Ovary (tissue), 9 donors: ENCODE measurements around the gene NCOA3. TPM values are rescaled to one million over a fixed set of nuclear protein-coding genes. Genes with fewer than 3 reads are reported as not detected.

ENCODE experiments used
- DNase-seq, 5 donors: peaks; one replicate each; pipeline ENCODE4 v3.0.0-alpha.2; 2019 to 2020
- H3K27ac ChIP-seq, 2 donors: fragments of 200-600 bp; one replicate each; pipeline versions ENCODE4 v1.5.1 to v1.8.0; 2019 to 2022
- H3K27me3 ChIP-seq: fragments of 200-600 bp; one replicate; pipeline ENCODE4 v1.8.0; 2022
- H3K36me3 ChIP-seq: fragments of 200-600 bp; sonication (generic); one replicate; pipeline ENCODE4 v1.5.1; 2019
- H3K4me1 ChIP-seq: one replicate; pipeline ENCODE4 v1.8.1; 2013; ENCODE audit warnings: mild to moderate bottlenecking, moderate library complexity; ENCODE audit not compliant: insufficient read depth
- H3K4me3 ChIP-seq: fragments of 200-600 bp; sonication (generic); one replicate; pipeline ENCODE4 v1.5.1; 2017
- H3K9me3 ChIP-seq, 2 donors: fragments of 200-600 bp in 1 of 2; sonication (generic) in 1 of 2; one replicate each; pipeline versions ENCODE4 v1.5.1 to v1.8.1; 2013 to 2019; ENCODE audit warnings: mild to moderate bottlenecking in 1 of 2, moderate library complexity in 1 of 2
- CTCF ChIP-seq, 3 donors: fragments of 450-650 bp in 2 of 3; fragments of 200-600 bp in 1 of 3; IDR thresholded peaks; one replicate each; pipeline versions ENCODE4 v1.5.1 to v1.8.0; 2016 to 2022; ENCODE audit warnings: antibody characterized with exemption in 3 of 3, mild to moderate bottlenecking in 1 of 3
- EP300 ChIP-seq: sonication (generic); formaldehyde crosslinking; IDR thresholded peaks from one replicate; pipeline ENCODE4 v1.6.1; 2017; ENCODE audit warnings: antibody characterized with exemption
- POLR2A ChIP-seq: fragments of 450-650 bp; IDR thresholded peaks from one replicate; pipeline ENCODE4 v1.6.1; 2017; ENCODE audit warnings: antibody characterized with exemption, mild to moderate bottlenecking, moderate library complexity
- WGBS, 3 donors: extraction: QIAGEN DNeasy Blood & Tissue Kit in 1 of 3; methylation state at CpG; one replicate each; pipeline versions ENCODE4 v1.1.5 to v1.1.7; 2013 to 2017; 5-methylcytosine and 5-hydroxymethylcytosine counted together
- intact Hi-C, 4 donors: fragments of 100-400 bp; cut with DNase I; formaldehyde crosslinking; loops; one replicate each; pipeline versions ENCODE4 v1.11.0 to v1.15.1; 2022 to 2023
- polyA plus RNA-seq, 2 donors: library from polyadenylated mRNA; stranded (reverse); fragments of 200-250 nt in 1 of 2; fragments of 350-450 nt in 1 of 2; fragmentation: Illumina TruSeq in 1 of 2; extraction: RNeasy Lipid Tissue Mini Kit (QIAGEN cat#74804) in 1 of 2; gene quantifications; one replicate each; pipeline ENCODE4 v1.2.3, GENCODE V29; 2013 to 2014
- total RNA-seq, 7 donors: library from RNA; depleted of rRNA in 2 of 7; stranded (reverse); fragments of >200 nt in 2 of 7; fragmentation: NEBNext Ultra II Directional in 3 of 7; extraction: Animal tissue kit (Norgen Biotek cat#: 25700) in 3 of 7; gene quantifications; one replicate each; pipeline versions ENCODE4 v1.1.0 to v1.2.4, GENCODE V29; 2016 to 2023
- donor health status: DM: no; HTN: no; CAD: no; lungs with moderate emphysema.
- donor health status: DM: no; HTN: no; CAD: no.
- donor health status: Bipolar disorder and iron deficiency.
- donor health status: DM: yes; HTN: yes; CAD: no.
- donor health status: DM: no; HTN: no; CAD: no.
- donor health status: DM: yes; HTN: yes; CAD: no.

Gene NCOA3
- total and polyA plus RNA-seq, 9 donors, result 8.2 to 32.4 (median 25.7) TPM

- Histone ChIP-seq H3K36me3 (no peaks in the 10 kb centered on the region), H3K9me3 (no peaks in the 10 kb centered on the region), H3K27me3 (no peaks in the 10 kb centered on the region), H3K4me3 (no peak overlapping the region), H3K4me1 (peaks cover 10% of the 10 kb centered on the region), H3K27ac (no peak overlapping the region)
- DNase-seq, result no peak
- intact Hi-C loops, result loop anchor here (5.0 to 10.0 kb wide), 4 partner anchors 118 to 958 kb away; partner anchors contain the start of gene SULF2 (in 2 of the 4)
- TF ChIP-seq CTCF (IDR thresholded peaks at IDR 0.05) (no peak), POLR2A (no peak), EP300 (no peak)
- WGBS, 3 donors, result 86 to 94% (median 93%) methylated on average over 2 of the region's 2 CpGs
Observed at GRCh38 chr20:47664068-47664437, 162.4 kb downstream of the NCOA3 start.

DNA sequence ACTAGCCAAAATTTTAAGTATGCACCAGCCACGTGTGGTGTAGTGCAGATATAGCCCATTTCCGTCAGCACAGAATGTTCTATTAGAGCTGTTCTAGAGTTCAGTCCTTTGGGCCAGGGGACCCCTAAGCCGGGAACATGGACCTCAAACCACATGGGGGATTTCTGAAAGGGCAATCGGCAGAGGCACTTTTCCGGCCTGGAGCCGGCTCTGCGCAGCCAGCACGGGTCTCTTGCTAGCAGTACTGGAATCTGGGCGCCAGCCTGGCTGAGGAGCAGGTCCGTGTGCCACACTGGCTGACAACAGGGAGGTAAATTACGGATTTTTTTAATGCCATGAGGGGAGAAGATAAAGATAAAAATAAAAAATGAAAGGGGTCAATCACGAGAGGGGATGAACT, 163.1 kb downstream of the NCOA3 start:
- no peaks in the 10 kb centered on the region for H3K9me3 ChIP-seq
- WGBS, 3 donors, result 76 to 86% (median 77%) methylated on average over 12 of the region's 12 CpGs
- TF ChIP-seq CTCF (IDR thresholded peaks at IDR 0.05) (no peak), POLR2A (no peak), EP300 (no peak)
- intact Hi-C loops, result loop anchor here (5.0 to 10.0 kb wide), 4 partner anchors 118 to 958 kb away; partner anchors contain the start of gene SULF2 (in 2 of the 4)
- DNase-seq, result no peak
- H3K4me1 ChIP-seq, result peaks cover 10% of the 10 kb centered on the region
- peak overlapping the region in 1 of 2 donors; percentile 19 for H3K27ac ChIP-seq
- no peaks in the 10 kb centered on the region for H3K36me3 ChIP-seq
- H3K27me3 ChIP-seq, result no peaks in the 10 kb centered on the region
- no peak overlapping the region for H3K4me3 ChIP-seq

DNA sequence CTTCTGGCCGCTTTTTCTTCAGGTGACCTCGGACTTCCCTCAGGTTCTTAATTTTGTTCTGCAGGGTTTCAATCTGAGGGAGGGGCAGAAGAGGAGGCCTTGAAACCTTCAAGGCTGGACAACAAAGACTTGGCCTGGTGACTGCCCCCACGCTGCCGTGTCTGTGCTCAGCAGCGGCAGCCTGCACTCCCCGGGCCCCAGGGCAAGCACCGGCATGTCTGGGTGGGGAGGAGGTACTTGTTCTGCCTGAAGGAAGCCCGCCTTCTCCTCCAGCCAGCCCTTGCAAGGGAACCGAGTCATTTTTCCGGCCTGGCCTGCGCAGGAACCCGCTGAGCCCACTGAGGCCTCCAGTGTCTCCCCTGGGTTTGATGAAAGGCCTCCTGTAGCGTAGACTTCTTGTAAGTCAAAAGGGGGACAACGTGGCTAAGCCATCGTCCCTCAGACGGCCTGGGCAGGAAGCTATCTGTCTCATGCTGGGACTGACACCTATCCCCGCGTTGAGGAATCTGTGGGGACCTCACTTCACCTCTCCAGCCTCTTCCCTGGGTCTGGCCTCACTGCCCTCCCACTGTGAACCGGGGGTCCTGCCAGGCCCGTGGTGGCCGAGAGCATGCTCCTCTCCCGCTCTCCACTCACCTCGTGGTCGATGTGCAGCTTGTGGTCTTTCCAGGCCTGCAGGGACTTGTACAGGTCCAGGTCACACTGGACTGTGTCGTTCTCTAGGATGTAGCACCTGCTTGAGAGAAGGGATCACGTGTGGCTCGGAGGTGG, 163.7 kb downstream of the NCOA3 start:
- Histone ChIP-seq H3K36me3 (no peaks in the 10 kb centered on the region), H3K9me3 (no peaks in the 10 kb centered on the region), H3K27me3 (no peaks in the 10 kb centered on the region), H3K4me1 (peaks cover 7% of the 10 kb centered on the region), H3K27ac (peak overlapping the region in 1 of 2 donors; percentile 19), H3K4me3 (no peak overlapping the region)
- no peak for TF ChIP-seq POLR2A
- no peak for TF ChIP-seq EP300
- no peak for TF ChIP-seq CTCF (IDR thresholded peaks at IDR 0.05)
- intact Hi-C loops, result loop anchor here in 2 of 4 donors (10.0 kb wide), 1 partner anchor 119 kb away; the partner anchor contains the start of gene SULF2 (in 2 of the 2)
- WGBS, 3 donors, result 64 to 79% (median 66%) methylated on average over 26 to 27 of the region's 27 CpGs
- peak in 1 of 5 donors; percentile 60 for DNase-seq

DNA sequence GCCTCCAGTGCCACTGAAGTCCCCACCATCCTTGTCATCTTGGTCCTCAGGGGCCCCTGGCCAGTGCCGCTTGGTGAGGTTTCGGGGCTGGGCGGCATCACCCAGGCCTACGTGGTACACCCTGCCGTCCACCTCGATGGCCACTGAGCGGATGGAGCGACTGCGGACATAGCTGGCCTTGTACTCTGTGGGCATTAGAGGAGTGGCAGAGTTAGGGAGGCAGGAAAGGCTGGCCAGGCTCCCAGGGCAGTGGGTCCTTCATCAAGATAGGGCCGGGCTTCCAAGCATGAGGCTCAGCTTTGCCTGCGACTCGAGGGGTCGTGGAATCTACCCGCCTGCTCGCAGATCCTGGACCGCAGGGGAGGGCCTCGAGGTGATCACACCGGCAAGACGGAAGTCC, 164.6 kb downstream of the NCOA3 start:
- no peaks in the 10 kb centered on the region for H3K9me3 ChIP-seq
- TF ChIP-seq EP300 (no peak), POLR2A (no peak), CTCF (IDR thresholded peaks at IDR 0.05) (no peak)
- no peak overlapping the region for H3K27ac ChIP-seq
- WGBS, 3 donors, result 88 to 93% (median 92%) methylated on average over 19 of the region's 19 CpGs
- H3K27me3 ChIP-seq, result no peaks in the 10 kb centered on the region
- H3K4me1 ChIP-seq, result peaks cover 4% of the 10 kb centered on the region
- intact Hi-C loops, result loop anchor here in 2 of 4 donors (10.0 kb wide), 1 partner anchor 118 kb away; the partner anchor contains the start of gene SULF2 (in 2 of the 2)
- DNase-seq, result no peak
- no peaks in the 10 kb centered on the region for H3K36me3 ChIP-seq
- H3K4me3 ChIP-seq, result no peak overlapping the region
